ENCODE measurements around the gene TM9SF3.

TM9SF3 gene

DNA sequence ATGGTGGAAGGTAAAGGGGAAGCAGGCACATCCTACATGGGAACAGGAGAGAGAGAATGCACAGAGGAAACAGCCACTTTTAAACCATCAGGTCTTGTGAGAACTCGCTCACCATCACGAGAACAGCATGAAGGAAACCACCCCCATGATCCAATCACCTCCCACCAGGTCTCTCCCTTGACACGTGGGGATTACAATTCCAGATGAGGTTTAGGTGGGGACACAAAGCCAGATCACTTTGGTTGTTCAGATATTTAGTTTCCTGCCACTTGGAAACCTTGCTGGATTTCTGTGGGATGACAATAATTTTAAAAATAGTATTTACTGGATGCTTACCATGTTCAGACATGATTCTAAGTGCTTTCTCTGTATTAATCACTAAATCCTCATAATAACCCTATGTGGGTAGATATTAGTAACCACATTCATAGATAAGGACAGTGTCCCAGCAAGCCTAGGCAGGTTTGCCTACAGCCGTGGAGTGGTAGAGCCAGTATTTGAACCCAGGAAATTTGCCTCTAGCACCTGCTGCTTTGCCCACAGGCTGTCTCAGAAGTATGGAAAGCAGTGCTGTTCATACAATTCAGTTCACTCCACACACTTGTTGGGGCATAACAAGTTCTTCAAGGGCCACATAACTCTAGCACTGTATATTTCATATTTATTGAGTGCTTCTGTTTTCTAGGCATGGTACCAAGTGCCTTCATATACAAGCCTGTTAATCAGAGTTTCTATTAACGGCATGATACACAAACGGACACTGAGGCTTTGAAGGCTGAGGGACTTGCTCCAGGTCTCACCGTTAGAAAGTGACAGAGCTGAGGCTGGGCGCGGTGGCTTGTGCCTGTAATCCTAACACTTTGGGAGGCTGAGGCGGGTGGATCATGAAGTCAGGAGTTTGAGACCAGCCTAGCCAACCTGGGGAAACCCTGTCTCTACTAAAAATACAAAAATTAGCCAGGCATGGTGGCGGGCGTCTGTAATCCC, 81.4 kb downstream of the TM9SF3 start:
- DNase-seq: no peak

DNA sequence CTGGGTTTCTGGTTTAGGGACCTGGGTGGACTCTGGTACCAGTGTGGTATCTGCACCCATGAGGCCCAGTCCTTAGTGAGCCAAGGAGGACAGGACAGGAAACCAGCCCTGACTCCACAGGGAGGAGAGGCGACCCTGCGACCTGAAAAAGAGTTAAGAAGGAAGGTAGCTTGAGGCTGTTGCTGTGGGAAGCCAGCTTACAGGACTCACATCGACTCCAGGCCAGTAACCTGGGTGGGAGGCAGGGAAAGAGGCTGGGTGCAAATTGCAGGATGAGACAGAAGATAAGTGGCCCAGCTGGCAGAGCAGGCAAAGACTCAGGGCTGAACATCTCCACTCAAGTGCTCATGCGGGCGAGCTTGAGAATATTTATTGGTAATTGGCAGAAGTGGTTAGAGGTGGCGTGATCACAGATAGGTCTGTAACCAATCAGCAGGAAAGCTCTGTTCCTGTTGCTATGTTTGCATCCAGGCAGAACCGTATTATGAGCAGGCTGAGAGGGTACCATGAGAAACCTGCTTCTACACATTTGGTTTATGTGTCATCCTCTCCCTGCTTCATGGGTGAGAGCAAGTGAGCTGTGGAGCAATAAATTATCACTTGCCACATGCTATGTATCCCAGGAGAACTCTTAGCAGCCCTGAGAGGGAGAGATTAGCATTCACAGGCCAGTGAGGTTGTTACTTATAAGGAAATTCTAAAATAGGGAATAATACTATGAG, 84.1 kb downstream of the TM9SF3 start:
- no peak for DNase-seq

DNA sequence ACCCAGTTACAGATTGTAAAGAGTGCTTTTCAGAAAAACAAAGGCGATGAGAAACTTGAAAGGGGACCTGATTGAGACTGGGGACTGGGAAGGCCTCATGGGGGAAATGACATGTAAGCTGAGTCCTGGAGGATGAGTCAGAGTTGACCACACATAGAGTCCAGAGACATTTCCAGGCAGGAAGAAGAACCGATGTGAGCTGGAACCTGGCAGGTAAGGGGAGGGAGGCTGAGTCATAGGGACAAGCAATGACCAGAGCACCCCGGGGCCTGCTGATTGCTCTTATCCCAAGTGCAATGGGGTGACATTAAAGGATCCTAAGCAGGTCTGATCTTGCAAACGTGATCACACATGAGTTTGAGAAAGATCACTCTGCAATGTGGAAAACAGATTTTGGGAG, 84.8 kb downstream of the TM9SF3 start:
- no peak for DNase-seq

DNA sequence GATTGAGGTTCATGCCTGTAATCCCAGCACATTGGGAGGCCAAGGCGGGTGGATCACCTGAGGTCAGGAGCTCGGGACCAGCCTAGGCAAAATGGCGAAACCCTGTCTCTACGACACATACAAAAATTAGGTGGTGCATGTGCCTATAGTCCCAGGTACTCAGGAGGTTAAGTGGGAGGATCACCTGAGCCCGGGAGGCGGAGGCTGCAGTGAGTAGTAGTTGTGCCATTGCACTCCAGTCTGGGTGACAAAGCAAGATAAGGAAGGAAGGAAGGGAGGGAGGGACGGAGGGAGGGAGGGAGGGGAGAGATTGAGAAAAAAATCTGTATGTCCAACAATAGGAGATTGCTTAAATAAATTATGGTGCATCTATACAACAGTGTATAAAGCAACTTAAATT, 86.3 kb downstream of the TM9SF3 start:
- no peak for DNase-seq

DNA sequence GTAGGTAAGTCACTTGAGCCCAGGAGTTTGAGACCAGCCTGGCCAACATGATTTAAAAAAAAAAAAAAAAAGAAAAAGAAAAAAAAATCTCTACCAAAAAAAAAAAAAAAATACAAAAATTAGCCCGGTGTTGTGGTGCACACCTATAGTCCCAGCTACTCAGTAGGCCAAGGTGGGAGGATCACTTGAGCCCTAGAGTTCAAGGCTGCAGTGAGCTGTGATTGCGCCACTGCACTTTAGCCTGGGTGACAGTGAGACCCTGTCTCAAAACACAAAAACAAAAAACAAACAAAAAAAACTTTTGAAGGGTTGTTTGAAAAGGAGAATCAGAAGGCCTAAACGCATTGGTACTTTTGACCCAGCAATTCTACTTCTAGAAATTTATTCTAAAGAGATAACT, 86.8 kb downstream of the TM9SF3 start:
- no peak for DNase-seq

DNA sequence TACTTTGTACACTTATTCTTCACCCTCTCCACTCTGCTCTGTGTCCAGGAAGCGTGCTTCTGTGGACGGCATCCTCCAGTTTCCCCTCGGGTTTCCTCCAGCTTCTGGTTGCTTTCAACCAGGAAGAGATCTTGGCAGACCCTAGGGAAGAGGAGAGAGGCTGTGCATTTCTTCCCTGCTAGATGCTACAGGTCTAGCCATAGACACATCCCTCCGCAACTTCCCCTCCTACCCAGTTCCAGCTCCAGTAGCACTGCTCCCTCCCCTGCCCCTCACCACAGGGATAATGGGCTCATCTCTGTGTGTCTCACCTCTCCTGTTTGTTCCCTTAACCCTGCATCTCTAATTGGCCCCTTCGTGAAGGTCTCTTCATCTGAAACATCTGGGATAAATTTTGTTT, 89.4 kb downstream of the TM9SF3 start:
- DNase-seq: no peak

DNA sequence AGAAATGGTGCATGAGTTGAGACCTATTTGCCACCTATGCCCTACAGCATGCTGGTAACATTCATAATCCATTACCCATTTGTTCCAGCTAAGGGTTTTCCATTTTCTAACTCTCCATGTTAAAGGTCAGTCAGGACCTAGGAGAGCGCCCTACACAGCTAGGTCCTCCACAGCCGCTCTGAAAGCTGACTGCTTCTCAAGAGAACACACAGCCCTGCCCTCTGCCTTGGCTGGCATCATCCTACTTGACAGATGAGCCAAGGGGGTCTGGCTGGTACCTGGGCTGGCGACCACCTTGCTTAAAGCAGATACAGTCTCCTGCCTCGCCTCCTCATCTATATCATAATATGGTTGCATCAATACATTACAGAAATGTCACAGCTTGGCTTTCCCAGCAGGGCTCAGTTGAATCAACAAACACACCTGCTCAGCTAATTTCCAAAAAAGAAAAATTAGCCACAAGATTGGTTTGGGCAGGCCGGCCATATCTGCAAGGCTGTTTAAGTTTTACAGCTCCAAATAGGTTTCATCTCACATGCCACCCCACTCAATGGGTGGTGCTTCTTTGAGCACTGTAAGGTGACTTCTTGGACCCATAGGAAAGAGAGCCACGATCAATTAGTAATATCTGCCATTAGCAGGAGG, 90.4 kb downstream of the TM9SF3 start:
- no peak for DNase-seq

DNA sequence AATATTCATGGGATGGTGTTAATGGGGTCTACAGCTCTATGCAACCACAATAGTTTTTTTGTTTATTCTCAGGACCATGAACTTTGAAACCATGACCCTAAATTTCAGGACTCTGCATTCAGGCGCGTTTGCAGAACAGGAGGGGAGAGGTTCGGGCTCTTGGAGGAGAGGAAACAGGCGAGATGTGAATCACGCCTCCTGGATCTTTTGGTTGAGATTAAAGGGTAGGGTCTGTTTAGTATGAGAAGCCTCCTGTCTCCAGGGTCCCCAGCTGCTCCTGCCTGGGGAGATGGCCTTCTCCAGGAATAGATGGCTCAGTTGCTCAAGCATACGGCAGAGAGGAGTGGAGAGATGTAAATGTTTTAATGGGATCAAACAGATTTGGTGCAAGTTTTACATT, 91.3 kb downstream of the TM9SF3 start:
- no peak for DNase-seq

DNA sequence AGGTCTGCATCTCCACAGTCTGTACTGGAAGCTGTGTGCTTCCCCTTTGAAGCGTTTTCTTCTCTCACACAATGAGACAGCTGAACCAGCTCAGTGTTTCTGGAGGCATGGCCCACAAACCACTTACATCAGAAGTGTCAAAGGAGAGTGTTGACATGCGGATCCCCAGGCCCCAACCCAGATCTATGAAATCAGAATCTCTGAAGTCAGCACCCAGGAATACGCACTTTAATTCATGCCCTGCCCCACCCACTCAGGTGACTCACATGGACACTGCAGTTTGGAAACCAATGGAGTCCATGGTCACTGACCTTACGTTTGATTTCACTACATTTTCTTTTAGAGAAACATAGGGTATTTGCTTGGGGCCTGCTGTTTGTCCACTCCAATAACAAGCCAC, 92.1 kb downstream of the TM9SF3 start:
- DNase-seq: no peak

DNA sequence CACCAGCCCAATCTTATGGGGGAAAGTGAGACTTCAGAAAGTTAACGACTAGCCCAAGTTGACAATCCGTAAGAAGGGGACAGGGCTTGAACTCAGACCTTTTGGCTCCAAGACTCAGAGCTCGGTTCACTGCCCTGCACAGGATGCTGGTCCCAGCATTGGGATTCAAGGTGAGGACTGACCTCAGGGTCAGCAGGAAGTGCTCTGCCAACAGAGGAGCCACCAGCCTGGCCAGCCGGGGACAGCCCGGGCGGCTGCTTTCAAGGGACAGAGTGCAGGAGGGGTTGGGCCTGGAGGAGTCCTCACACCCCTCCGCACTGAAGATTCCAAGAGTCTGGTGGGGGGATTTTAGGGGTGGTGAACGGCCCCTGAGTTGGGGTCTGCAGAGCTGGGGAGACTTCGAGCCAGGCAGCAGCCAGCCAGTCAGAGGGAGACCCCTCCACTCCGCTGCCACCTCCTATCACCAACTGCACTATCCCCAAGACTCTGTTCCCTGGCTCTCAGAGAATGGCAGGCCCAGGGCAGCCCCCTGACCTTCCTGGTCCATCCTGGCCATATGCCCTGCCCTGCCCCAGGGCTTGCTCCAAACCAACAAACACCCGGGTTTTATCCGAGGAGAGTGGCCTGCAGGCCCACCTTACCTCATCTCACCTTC, 92.8 kb downstream of the TM9SF3 start:
- no peak for DNase-seq

DNA sequence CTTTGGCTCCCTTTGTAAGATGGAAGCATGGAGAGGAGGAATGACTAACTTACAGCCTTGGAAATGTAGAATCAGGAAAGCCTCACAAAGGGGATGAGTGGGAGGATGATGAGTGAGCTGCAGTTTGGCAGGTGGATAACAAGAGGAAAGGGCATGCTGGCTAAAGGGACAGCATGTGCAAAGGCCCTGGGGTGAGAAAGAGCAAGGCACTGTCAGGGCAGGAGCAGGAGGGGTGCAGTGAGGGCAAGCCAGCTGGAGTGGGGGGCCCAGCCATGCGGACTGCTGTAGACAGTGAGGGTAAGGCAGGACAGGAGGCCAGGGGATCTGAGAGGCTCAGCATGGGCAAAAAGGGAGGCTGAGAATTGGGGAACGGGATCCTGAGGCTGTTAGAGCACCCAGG, 93.6 kb downstream of the TM9SF3 start:
- DNase-seq: no peak

DNA sequence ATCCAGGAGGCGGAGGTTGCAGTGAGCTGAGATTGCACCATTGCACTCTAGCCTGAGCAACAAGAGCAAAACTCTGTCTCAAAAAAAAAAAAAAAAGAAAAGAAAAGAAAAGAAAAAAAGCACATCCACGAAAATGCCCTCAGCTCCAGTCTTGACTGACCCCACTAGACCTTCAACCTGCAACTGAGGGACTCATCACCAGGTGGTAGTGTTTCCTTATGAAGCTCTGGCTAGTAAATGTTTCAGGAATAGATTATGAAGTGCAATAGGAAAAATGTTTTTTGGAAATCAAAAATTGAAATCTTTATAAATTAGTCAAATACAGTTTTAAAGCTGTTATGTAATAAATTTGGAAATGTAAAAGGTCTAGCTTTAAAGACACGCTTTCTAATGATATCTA, 95.5 kb downstream of the TM9SF3 start:
- DNase-seq: no peak

DNA sequence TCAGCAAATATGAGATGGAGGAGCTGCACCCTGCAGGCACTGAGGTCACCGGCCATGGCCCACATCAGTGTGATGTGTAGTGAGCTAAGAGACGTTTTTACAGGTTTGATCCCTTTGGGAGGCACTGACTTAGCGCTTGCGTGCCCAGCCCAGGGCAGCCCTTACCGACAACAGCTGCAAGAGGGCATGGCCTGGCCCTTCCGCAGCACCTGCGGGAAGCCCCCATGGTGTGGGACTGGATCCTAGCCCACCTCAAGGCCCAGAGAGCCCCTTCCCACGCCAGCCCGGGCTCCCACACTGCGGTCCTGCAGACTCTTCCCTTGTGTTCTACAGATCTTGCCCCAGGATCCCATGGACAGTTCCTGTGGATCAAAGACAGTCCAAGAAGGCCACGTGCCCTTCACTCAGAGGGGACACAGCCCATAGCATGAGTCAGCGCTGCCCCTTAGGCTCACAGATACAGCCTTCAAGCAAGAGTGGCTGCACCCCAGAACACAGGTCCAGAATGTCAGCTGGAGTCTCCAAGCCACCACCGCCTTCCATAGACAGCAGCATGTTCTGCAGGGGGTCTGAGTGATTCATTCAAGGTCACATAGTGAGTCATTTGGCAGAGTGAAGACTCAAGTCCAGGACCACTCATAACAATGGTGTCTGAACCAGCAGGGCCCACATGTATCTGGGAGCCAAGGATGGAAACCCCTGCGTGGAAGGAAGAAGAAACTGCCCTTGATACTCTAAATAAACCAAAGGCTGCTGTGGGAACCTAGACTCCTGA, 98.5 kb downstream of the TM9SF3 start:
- DNase-seq: no peak

DNA sequence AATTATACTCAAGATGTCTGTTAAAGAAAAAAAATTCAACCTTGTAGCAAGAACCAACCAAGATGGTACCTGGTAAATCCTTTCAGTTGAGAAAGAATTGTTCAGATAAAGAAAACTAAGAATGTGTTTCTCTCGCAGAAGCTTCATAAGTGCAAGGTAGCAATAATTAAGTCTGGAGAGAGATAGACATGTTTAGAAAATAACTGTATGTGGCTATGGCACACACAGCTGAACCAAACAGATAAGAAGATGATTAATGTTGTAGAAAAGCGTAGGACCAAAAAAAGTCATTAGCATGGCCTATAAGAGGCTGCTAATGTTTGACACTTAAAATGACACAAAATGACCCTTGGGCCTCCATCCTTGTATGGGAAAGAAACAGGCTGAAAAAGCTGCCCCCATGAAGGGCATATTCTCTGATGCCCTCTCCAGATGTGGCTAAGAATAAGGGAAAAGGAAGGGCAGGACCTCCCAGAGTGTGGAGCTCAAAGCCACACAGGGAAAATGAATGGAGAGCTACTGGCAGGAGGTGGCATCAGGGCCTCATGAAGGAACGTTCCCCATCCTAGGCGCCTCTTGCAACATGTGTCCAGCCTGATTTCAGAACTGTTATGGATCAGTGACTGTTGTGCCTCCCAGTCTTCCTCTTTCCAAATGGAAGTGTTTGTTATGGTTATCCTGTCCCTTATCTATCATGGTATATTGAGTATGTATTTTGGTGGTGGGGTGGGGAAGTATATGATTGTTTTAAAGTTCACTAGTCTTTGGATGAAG, 103.8 kb downstream of the TM9SF3 start:
- DNase-seq: no peak

DNA sequence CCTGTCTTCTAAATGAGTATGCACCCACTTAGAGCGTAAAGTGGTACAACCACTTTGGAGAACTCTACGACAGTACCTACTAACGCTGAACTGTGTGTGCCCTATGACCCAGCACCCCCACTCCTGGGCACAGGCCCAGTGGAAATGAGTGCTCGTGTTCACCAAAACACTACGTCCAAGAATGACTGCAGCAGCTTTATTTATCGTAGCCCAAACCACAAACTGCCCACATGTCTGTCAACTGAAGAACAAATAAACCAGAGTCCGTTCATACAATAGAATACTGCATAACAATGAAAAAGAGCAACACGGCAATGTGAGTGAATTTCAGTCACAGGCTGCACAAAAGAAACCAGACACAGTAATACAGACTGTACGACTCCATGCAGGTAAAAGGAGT, 108.5 kb downstream of the TM9SF3 start:
- no peak for DNase-seq

DNA sequence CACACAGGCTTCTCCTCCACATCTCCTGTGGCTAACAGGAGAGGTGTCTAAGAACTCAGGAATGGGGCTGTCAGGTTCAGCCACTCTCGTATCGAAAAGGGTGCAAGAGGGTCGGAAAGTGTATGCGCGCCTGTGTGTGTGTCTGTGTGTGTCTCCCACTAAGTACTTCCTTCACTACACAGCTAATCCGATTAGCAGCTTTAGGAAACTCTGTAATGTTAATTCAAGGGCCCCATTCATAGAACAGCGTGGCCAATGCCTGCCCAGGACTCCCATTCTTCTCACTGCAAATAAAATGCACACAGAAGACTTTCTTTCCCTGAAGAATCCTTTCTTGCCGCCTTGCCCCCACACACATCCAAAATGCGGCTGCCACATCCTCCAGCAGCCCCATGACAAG, 112.9 kb downstream of the TM9SF3 start:
- DNase-seq: no peak

DNA sequence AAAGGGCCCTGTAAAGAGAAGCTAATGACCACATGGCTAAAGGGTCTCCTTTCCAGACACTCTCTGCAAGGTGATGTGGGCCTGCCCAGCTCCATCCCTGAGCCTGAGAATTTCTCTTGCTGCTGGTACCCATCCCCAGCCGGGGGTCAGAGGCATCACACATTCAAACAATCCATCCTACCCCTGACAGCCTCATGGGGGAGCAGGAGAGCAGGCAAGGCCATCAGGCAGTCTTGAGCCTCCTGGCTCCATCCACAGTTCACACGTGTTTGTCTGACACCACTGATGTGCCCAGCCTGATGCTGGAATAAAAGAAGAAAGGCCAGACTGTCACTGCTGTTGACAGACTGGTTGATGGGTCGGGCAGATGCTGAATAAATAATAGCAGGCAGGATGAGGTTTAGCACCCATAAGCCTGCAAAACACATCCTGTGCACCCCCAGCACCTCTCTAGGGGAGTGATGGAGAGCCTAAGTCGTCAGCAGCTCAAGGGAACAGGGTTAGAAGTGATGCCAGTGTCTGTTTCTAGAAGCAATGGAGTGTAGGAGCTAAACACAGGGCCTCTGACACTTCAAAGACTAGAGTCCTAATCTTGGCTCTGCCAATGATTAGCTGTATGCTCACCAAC, 116.6 kb downstream of the TM9SF3 start:
- no peak for DNase-seq

DNA sequence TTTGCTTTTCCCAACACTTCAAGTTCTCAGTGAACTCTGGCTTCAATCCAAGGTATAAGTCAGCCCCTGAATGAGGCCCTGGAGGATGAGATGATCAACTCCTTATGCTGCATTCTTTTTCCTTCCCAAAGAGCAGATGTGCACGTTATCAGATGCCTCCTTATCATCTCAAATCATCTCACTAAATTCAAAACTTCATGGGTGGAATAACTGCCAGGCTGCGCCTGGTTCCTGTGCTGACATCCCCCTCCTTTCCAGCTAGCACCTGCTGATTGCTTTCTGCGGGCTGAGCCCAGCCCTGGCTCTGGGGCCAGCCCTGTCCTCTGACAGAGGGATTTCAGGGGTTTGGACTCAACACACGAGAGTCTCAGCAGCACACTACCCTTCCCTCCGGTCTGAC, 118.0 kb downstream of the TM9SF3 start:
- DNase-seq: no peak
